GM12878 (cell line): ENCODE results near the gene PLTP. TPM values are rescaled to one million over a fixed set of nuclear protein-coding genes. Genes with fewer than 3 reads are reported as not detected.
A peak's percentile ranks its signal among the peaks of the same experiment; 100 is the strongest.

Experiments
- ATAC-seq: fragments of 200-7000 bp; cut with Tn5 transposase; 3 replicates; pipeline ENCODE4 v1.9.1; 2020; ENCODE audit warnings: mild to moderate bottlenecking, moderate library complexity
- BruUV-seq: library from RNA; stranded (reverse); fragments of 400-500 nt; replicated peaks from 2 replicates; lab custom pipeline; 2021; lab: Mats Ljungman, UMichigan
- CTCF ChIA-PET: fragments of 300-600 bp; sonication (Branson Sonifier 250); formaldehyde crosslinking; extraction: SDS; loops from one replicate; lab custom pipeline; 2021; ENCODE audit warnings: inconsistent platforms; lab: Yijun Ruan, JAX
- POLR2A ChIA-PET: fragments of 350-600 bp; formaldehyde crosslinking; extraction: SDS; loops from one replicate; lab custom pipeline; 2021; ENCODE audit warnings: inconsistent platforms; lab: Charles Lee
- RAD21 ChIA-PET: fragments of 300-600 bp; sonication (Branson Sonifier 250); formaldehyde crosslinking; loops from one replicate; lab custom pipeline; 2023; ENCODE audit warnings: antibody characterized with exemption; ENCODE audit not compliant: unreplicated experiment; lab: Charles Lee
- SMC1A ChIA-PET: fragments of 300-600 bp; sonication (Branson Sonifier 250); formaldehyde crosslinking; loops from one replicate; lab custom pipeline; 2023; ENCODE audit not compliant: unreplicated experiment, uncharacterized antibody; lab: Charles Lee
- DNase-seq: peaks from one replicate; pipeline ENCODE4 v3.0.0-alpha.2; 2011; ENCODE audit warnings: low read depth, low spot score
- FAIRE-seq: peaks from 3 replicates; lab custom pipeline; 2011; peaks lifted over from hg19 to GRCh38; lab: Jason Lieb, UNC
- H2AFZ ChIP-seq: 2 replicates; pipeline ENCODE4 v1.6.0; 2011; ENCODE audit warnings: low read depth, low read length, control low read depth; ENCODE audit not compliant: control insufficient read depth
- H3K27ac ChIP-seq: 2 replicates; pipeline ENCODE4 v1.5.1; 2011; ENCODE audit warnings: control low read depth; ENCODE audit not compliant: control insufficient read depth, insufficient read depth
- H3K27me3 ChIP-seq, 2 experiments: replicated peaks in 1 of 2; 2 replicates each; pipeline versions ENCODE4 v1.6.0 to v1.6.1; 2011; ENCODE audit warnings: low read length in 1 of 2; ENCODE audit not compliant: control insufficient read depth in 2 of 2, insufficient read depth in 2 of 2
- H3K36me3 ChIP-seq, 2 experiments: 2 replicates each; pipeline ENCODE4 v1.5.1; 2011; ENCODE audit warnings: low read length in 1 of 2; ENCODE audit not compliant: control insufficient read depth in 2 of 2, insufficient read depth in 2 of 2
- H3K4me1 ChIP-seq: 2 replicates; pipeline ENCODE4 v1.6.1; 2011; ENCODE audit warnings: mild to moderate bottlenecking, low read length, moderate library complexity, mixed read lengths; ENCODE audit not compliant: control insufficient read depth, insufficient read depth
- H3K4me2 ChIP-seq: 2 replicates; pipeline ENCODE4 v1.6.0; 2011; ENCODE audit warnings: control low read depth; ENCODE audit not compliant: control insufficient read depth, insufficient read depth
- H3K4me3 ChIP-seq: fragments of 200-600 bp; sonication (generic); 2 replicates; pipeline ENCODE4 v1.5.1; 2016
- H3K79me2 ChIP-seq: 2 replicates; pipeline ENCODE4 v1.6.0; 2011; ENCODE audit warnings: low read length; ENCODE audit not compliant: control insufficient read depth, insufficient read depth
- H3K9ac ChIP-seq: 2 replicates; pipeline ENCODE4 v1.8.0; 2011; ENCODE audit warnings: low read length, control low read depth, mixed read lengths; ENCODE audit not compliant: control insufficient read depth, insufficient read depth
- H3K9me3 ChIP-seq: replicated peaks from 3 replicates; pipeline ENCODE4 v1.5.1; 2011; ENCODE audit warnings: mild to moderate bottlenecking, low read length; ENCODE audit not compliant: control insufficient read depth, insufficient read depth
- H4K20me1 ChIP-seq: 2 replicates; pipeline ENCODE4 v1.6.0; 2011; ENCODE audit not compliant: control insufficient read depth, insufficient read depth
- ASH2L ChIP-seq: fragments of 300-600, 200-600 bp; sonication (generic); IDR thresholded peaks from 2 replicates; pipeline ENCODE4 v1.6.1; 2017; ENCODE audit warnings: low read depth, mild to moderate bottlenecking, borderline replicate concordance
- CHD4 ChIP-seq: fragments of 200-600 bp; sonication (generic); IDR thresholded peaks from 2 replicates; pipeline ENCODE4 v1.6.1; 2016; ENCODE audit warnings: mild to moderate bottlenecking
- CREM ChIP-seq: IDR thresholded peaks from 2 replicates; pipeline ENCODE4 v1.6.1; 2014; ENCODE audit warnings: antibody characterized with exemption, low read depth
- CTCF ChIP-seq, 3 experiments: IDR thresholded peaks in 2 of 3; conservative IDR thresholded peaks in 1 of 3; 2 replicates each; pipeline ENCODE4 v1.5.1; 2011; ENCODE audit warnings: low read depth in 3 of 3, low read length in 3 of 3, mild to moderate bottlenecking in 3 of 3, control low read depth in 2 of 3, moderate library complexity in 2 of 3, inconsistent platforms in 1 of 3, mixed read lengths in 1 of 3; ENCODE audit not compliant: control insufficient read depth in 2 of 3, insufficient read depth in 1 of 3; ENCODE audit errors: extremely low read depth in 1 of 3
- E2F8 ChIP-seq: fragments of 450-650 bp; IDR thresholded peaks from 2 replicates; pipeline ENCODE4 v1.6.1; 2018; ENCODE audit warnings: mild to moderate bottlenecking, low read depth, moderate library complexity; ENCODE audit not compliant: partially characterized antibody
- EP300 ChIP-seq, 2 experiments: fragments of 150-350 bp in 1 of 2; IDR thresholded peaks; 2 replicates each; pipeline ENCODE4 v1.6.1; 2011 to 2012; ENCODE audit warnings: low read depth in 2 of 2, low read length in 2 of 2, borderline replicate concordance in 1 of 2, improper control_type of control experiment in 1 of 2, inconsistent platforms in 1 of 2; ENCODE audit not compliant: control insufficient read depth in 1 of 2
- HCFC1 ChIP-seq: fragments of 150-350 bp; IDR thresholded peaks from 2 replicates; pipeline ENCODE4 v1.6.1; 2014; ENCODE audit warnings: low read length
- IRF4 ChIP-seq: IDR thresholded peaks from 2 replicates; pipeline ENCODE4 v1.6.1; 2011; ENCODE audit warnings: low read depth, low read length
- MLLT1 ChIP-seq: fragments of 450-650 bp; IDR thresholded peaks from 2 replicates; pipeline ENCODE4 v1.6.1; 2016; ENCODE audit warnings: mild to moderate bottlenecking
- NFXL1 ChIP-seq: fragments of 450-650 bp; IDR thresholded peaks from 2 replicates; pipeline ENCODE4 v1.6.1; 2017; ENCODE audit warnings: antibody characterized with exemption, mild to moderate bottlenecking, borderline replicate concordance
- NR2F1 ChIP-seq: fragments of 450-650 bp; conservative IDR thresholded peaks from 2 replicates; pipeline ENCODE4 v1.6.1; 2017; ENCODE audit warnings: mild to moderate bottlenecking
- POLR2AphosphoS2 ChIP-seq: IDR thresholded peaks from 2 replicates; pipeline ENCODE4 v1.6.1; 2011; ENCODE audit warnings: low read depth, mild to moderate bottlenecking, low read length, improper control_type of control experiment, moderate library complexity
- STAT3 ChIP-seq: IDR thresholded peaks from 2 replicates; pipeline ENCODE4 v1.6.1; 2011; ENCODE audit warnings: low read depth, low read length, improper control_type of control experiment
- WGBS: methylation state at CpG from one replicate; pipeline ENCODE4 v1.1.6; 2016; ENCODE audit warnings: low lambda C conversion rate; ENCODE audit not compliant: insufficient replicate concordance, insufficient coverage; ENCODE audit errors: missing lambda C conversion rate; 5-methylcytosine and 5-hydroxymethylcytosine counted together
- in situ Hi-C: fragments of 300-500 bp; cut with MboI; formaldehyde crosslinking; loops from 9 replicates; pipeline ENCODE4 v1.14.3; 2018; ENCODE audit warnings: mixed read lengths
- intact Hi-C: fragments of 100-400 bp; cut with micrococcal nuclease; formaldehyde crosslinking; loops from one replicate; pipeline ENCODE4 v1.14.2; 2022; ENCODE audit not compliant: unreplicated experiment
- polyA plus RNA-seq, 11 experiments: library from polyadenylated mRNA; depleted of rRNA in 4 of 11; unstranded in 6 of 11; stranded (reverse) in 5 of 11; fragments of >200 nt; fragmentation: Nextera tagmentation in 4 of 11; fragmentation: Illumina TruSeq in 1 of 11; extraction: Ambion mirVana in 4 of 11; extraction: Trizol in 1 of 11; gene quantifications; 1 replicate in 1 of 11; 2 replicates in 10 of 11; pipeline versions ENCODE4 v1.2.1 to v1.2.3, GENCODE V29; 2011 to 2016; ENCODE audit warnings: inconsistent platforms in 2 of 11, missing spikeins in 2 of 11, low read depth in 1 of 11
- total RNA-seq, 4 experiments: library from RNA; depleted of rRNA in 3 of 4; stranded (reverse); fragments of >200 nt in 3 of 4; fragmentation: Illumina TruSeq in 1 of 4; extraction: Trizol in 1 of 4; gene quantifications; 2 replicates each; pipeline versions ENCODE4 v1.2.1 to v1.2.3, GENCODE V29; 2013 to 2021

Gene PLTP
- total and polyA plus RNA-seq, 10 of the 15 experiments (the other 5 are each of a cell fraction or from before 2014, with no cell fraction given): 1.6 to 17.0 (median 7.6) TPM

GRCh38 chr20:45890985-45891983, 20.7 kb downstream of the PLTP start, which contains the start of the genes CTSA and NEURL2:
TSS of gene CTSA (plus strand) at chr20:45891335. CDS start at chr20:45891569, 234 bp downstream.
TSS of gene NEURL2 (minus strand) at chr20:45891208. CDS start at chr20:45890991, 217 bp downstream.
- ChIA-PET SMC1A (interaction anchor here (1.1 to 2.8 kb wide), 8 partner anchors 9 to 93 kb away, joined by 3 to 12 read pairs (median 4); partner anchors contain the start of genes PLTP and ZSWIM1), CTCF (interaction anchor here (0.8 to 3.0 kb wide), 9 partner anchors 10 to 92 kb away, joined by 4 to 38 read pairs (median 5); partner anchors contain the start of genes PCIF1, UBE2C and ZSWIM1), RAD21 (interaction anchor here (1.0 to 3.4 kb wide), 6 partner anchors 10 to 78 kb away, joined by 3 to 25 read pairs (median 6); partner anchors contain the start of gene ZSWIM1), POLR2A (interaction anchor here (0.5 to 2.4 kb wide), 10 partner anchors 10 to 79 kb away, joined by 3 to 19 read pairs (median 4); partner anchors contain the start of genes PCIF1 and ZSWIM1)
- H3K4me1 ChIP-seq: peaks cover 22% of the 10 kb centered on the region
- 1% methylated on average over 78 of the region's 78 CpGs for WGBS
- FAIRE-seq (peak; percentile 91), ATAC-seq (peak; percentile 87), DNase-seq (peak; percentile 51)
- intact Hi-C loops: loop anchor here (1.0 to 5.0 kb wide), 4 partner anchors 19 to 81 kb away; partner anchors contain the start of genes ACOT8, PCIF1, ZNF335 and ZSWIM3
- no peaks in the 10 kb centered on the region for H3K9me3 ChIP-seq
- peak within 1 kb of the TSS; percentile 81 for H3K9ac ChIP-seq
- H3K4me2 ChIP-seq: peak within 1 kb of the TSS; percentile 98
- peaks cover 4% of the 10 kb centered on the region for H3K79me2 ChIP-seq
- in situ Hi-C loops: no loop called here
- H3K36me3 ChIP-seq: peaks cover 0 to 4% of the 10 kb centered on the region in 2 experiments; a peak in 2 of 4 replicates
- peak within 1 kb of the TSS; percentile 75 for H3K27ac ChIP-seq
- H2AFZ ChIP-seq: peak within 1 kb of the TSS; percentile 87
- H3K27me3 ChIP-seq: no peaks in the 10 kb centered on the region
- BruUV-seq: no TSS peak
- H3K4me3 ChIP-seq: peak within 1 kb of the TSS; percentile 83
- H4K20me1 ChIP-seq: no peaks in the 10 kb centered on the region
- TF ChIP-seq CTCF (IDR thresholded peaks at IDR 0.05 in 2 of 3, conservative IDR thresholded peaks at IDR 0.05 in 1 of 3; ENCODE audit: control insufficient read depth in 2 of 3, extremely low read depth in 1 of 3, insufficient read depth in 1 of 3, low read depth in 3 of 3, low read length in 3 of 3) (peak in 1 of 3 experiments; percentile 26; a peak in 1 of 6 replicates), STAT3 (no peak), HCFC1 (peak; percentile 67), MLLT1 (peak; percentile 89), EP300 (IDR thresholded peaks at IDR 0.05; ENCODE audit: borderline replicate concordance in 1 of 2, control insufficient read depth in 1 of 2, low read depth in 2 of 2, low read length in 2 of 2) (peak; percentile 43 to 62; a peak in 2 of 4 replicates), POLR2AphosphoS2 (peak; percentile 35; the same call in 1 of the 2 replicates), CREM (peak; percentile 61), NFXL1 (no peak), IRF4 (no peak), NR2F1 (peak; percentile 99), ASH2L (no peak), CHD4 (no peak), E2F8 (no peak)
